Measurements from ENCODE around the gene CLSTN3. TPM values are rescaled to one million over a fixed set of nuclear protein-coding genes. Genes with fewer than 3 reads are reported as not detected.

CLSTN3 gene
- total and polyA plus RNA-seq, 2 of the 8 experiments (the other 6 are each of a cell fraction or from before 2014, with no cell fraction given), result 20.4 to 26.3 TPM

GRCh38 chr12:7101694-7102131 is 28.5 kb upstream of the CLSTN3 start:
- no peak overlapping the region for H2BK20ac ChIP-seq (ENCODE audit: low read length)
- H3K79me1 ChIP-seq (ENCODE audit: low read depth, low read length), result peaks cover 2% of the 10 kb centered on the region; the same call in 1 of the 2 replicates
- no peak overlapping the region for H2BK15ac ChIP-seq (ENCODE audit: low read length)
- H4K8ac ChIP-seq (ENCODE audit: extremely low read depth, insufficient read depth, low read length), result no peak overlapping the region
- POLR2A ChIA-PET (ENCODE audit: partially characterized antibody), result interaction anchor here (0.8 to 2.7 kb wide), 5 partner anchors 9 to 158 kb away, joined by 3 to 13 read pairs (median 5); partner anchors contain the start of genes C12orf57, C1R and RNU7-1
- peaks cover 0 to 6% of the 10 kb centered on the region in 2 experiments for H4K20me1 ChIP-seq (replicated peaks in 1 of 2; ENCODE audit: control insufficient read depth in 1 of 2, insufficient read depth in 2 of 2, low read length in 2 of 2)
- H3K23ac ChIP-seq (ENCODE audit: insufficient read length), result no peak overlapping the region
- no peaks in the 10 kb centered on the region for H3K23me2 ChIP-seq (ENCODE audit: low read depth, low read length)
- TF ChIP-seq TAF1 (IDR thresholded peaks at IDR 0.05; ENCODE audit: low read depth, low read length) (no peak), SP2 (IDR thresholded peaks at IDR 0.05; ENCODE audit: low read length) (no peak), MAFK (IDR thresholded peaks at IDR 0.05; ENCODE audit: low read depth, low read length) (no peak)
- TF ChIP-seq, protein P1, sequence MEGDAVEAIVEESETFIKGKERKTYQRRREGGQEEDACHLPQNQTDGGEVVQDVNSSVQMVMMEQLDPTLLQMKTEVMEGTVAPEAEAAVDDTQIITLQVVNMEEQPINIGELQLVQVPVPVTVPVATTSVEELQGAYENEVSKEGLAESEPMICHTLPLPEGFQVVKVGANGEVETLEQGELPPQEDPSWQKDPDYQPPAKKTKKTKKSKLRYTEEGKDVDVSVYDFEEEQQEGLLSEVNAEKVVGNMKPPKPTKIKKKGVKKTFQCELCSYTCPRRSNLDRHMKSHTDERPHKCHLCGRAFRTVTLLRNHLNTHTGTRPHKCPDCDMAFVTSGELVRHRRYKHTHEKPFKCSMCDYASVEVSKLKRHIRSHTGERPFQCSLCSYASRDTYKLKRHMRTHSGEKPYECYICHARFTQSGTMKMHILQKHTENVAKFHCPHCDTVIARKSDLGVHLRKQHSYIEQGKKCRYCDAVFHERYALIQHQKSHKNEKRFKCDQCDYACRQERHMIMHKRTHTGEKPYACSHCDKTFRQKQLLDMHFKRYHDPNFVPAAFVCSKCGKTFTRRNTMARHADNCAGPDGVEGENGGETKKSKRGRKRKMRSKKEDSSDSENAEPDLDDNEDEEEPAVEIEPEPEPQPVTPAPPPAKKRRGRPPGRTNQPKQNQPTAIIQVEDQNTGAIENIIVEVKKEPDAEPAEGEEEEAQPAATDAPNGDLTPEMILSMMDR (IDR thresholded peaks at IDR 0.05; ENCODE audit: control extremely low read depth in 1 of 3, insufficient read depth in 1 of 3, low read depth in 1 of 3, low read length in 3 of 3), result no peak
- no peak overlapping the region for H2BK120ac ChIP-seq (replicated peaks; ENCODE audit: low read depth, low read length)
- no peak overlapping the region for H3K56ac ChIP-seq (replicated peaks; ENCODE audit: insufficient read length, low read depth, low read length)
- no peaks in the 10 kb centered on the region for H3K79me2 ChIP-seq (ENCODE audit: control insufficient read depth in 1 of 2, insufficient read depth in 2 of 2, low read length in 2 of 2)
- no peak overlapping the region for H2AFZ ChIP-seq (ENCODE audit: low read length)
- H3K4ac ChIP-seq (replicated peaks; ENCODE audit: insufficient read length, low read depth, low read length), result no peak overlapping the region
- no peak overlapping the region for H4K91ac ChIP-seq (replicated peaks; ENCODE audit: insufficient read length, low read length)
- no peak overlapping the region for H2AK5ac ChIP-seq (ENCODE audit: low read depth, low read length)
- H3K14ac ChIP-seq (ENCODE audit: insufficient read length), result no peak overlapping the region
- H3K18ac ChIP-seq (ENCODE audit: extremely low read depth, low read length), result no peak overlapping the region
- H3K4me3 ChIP-seq (ENCODE audit: extremely low read depth in 1 of 4, insufficient read depth in 2 of 4, low read depth in 3 of 4, low read length in 4 of 4), result no peak overlapping the region
- H3K27ac ChIP-seq (ENCODE audit: low read depth, low read length), result no peak overlapping the region
- CTCF ChIA-PET (ENCODE audit: partially characterized antibody), result interaction anchor here (0.5 to 2.6 kb wide), 8 partner anchors 9 to 137 kb away, joined by 3 to 28 read pairs (median 4); partner anchors contain the start of genes C1R and C1S
- H3K4me1 ChIP-seq (replicated peaks in 1 of 4; ENCODE audit: control insufficient read depth in 3 of 4, insufficient read depth in 4 of 4, low read length in 3 of 4), result peaks cover 0 to 2% (median 0%) of the 10 kb centered on the region in 4 experiments; a peak in 1 of 7 replicates
- peaks cover 0 to 3% of the 10 kb centered on the region in 2 experiments; a peak in 2 of 4 replicates for H3K9me3 ChIP-seq (ENCODE audit: insufficient read depth in 2 of 2, low read depth in 1 of 2, low read length in 1 of 2)
- H4K5ac ChIP-seq (ENCODE audit: insufficient read length, low read depth, low read length), result no peak overlapping the region
- H3K27me3 ChIP-seq (replicated peaks in 1 of 4; ENCODE audit: control insufficient read depth in 3 of 4, extremely low read depth in 1 of 4, insufficient read depth in 3 of 4, low read length in 3 of 4), result no peaks in the 10 kb centered on the region
- H2BK5ac ChIP-seq (ENCODE audit: low read depth, low read length), result no peak overlapping the region
- DNase-seq (ENCODE audit: low read depth in 1 of 2, low spot score in 2 of 2) (no peak), FAIRE-seq (no peak)
- 92% methylated on average over 10 of the region's 10 CpGs; no CpG with 5 or more reads in 1 of the 2 experiments for WGBS, 2 experiments (ENCODE audit: extremely low coverage in 1 of 2, insufficient coverage in 1 of 2, insufficient read length in 1 of 2, insufficient replicate concordance in 2 of 2, low coverage in 1 of 2, low lambda C conversion rate in 2 of 2, missing lambda C conversion rate in 1 of 2)
- H3K9ac ChIP-seq (replicated peaks in 1 of 4; ENCODE audit: extremely low read depth in 1 of 4, low read depth in 3 of 4, low read length in 3 of 4), result no peak overlapping the region
- H3K36me3 ChIP-seq (ENCODE audit: control insufficient read depth in 2 of 4, insufficient read depth in 4 of 4, low read length in 3 of 4), result peaks cover 0 to 11% (median 2%) of the 10 kb centered on the region in 4 experiments; a peak in 4 of 8 replicates
- H3K4me2 ChIP-seq (ENCODE audit: insufficient read depth in 1 of 2, low read depth in 2 of 2, low read length in 2 of 2), result no peak overlapping the region
- no peak overlapping the region for H2BK12ac ChIP-seq (ENCODE audit: low read depth, low read length)
